Neutrophil (primary cell): ENCODE measurements around the gene SH3BP5.

Experiments used
- H3K27ac ChIP-seq: fragments of 200-600 bp; sonication (generic); 2 replicates; pipeline ENCODE4 v1.5.1; 2016; ENCODE audit warnings: mild to moderate bottlenecking, moderate library complexity
- H3K27me3 ChIP-seq: fragments of 200-600 bp; sonication (generic); 2 replicates; pipeline ENCODE4 v1.6.0; 2016; ENCODE audit warnings: mild to moderate bottlenecking
- H3K36me3 ChIP-seq: fragments of 200-600 bp; sonication (generic); 2 replicates; pipeline ENCODE4 v1.5.1; 2017
- H3K4me1 ChIP-seq, 2 experiments: fragments of 200-600 bp in 1 of 2; sonication (generic) in 1 of 2; 1 replicate in 1 of 2; 2 replicates in 1 of 2; pipeline versions ENCODE4 v1.5.1 to v1.6.1; 2013 to 2016; ENCODE audit warnings: low read depth in 1 of 2, low read length in 1 of 2, mild to moderate bottlenecking in 1 of 2, moderate library complexity in 1 of 2; ENCODE audit not compliant: control insufficient read depth in 1 of 2, insufficient read depth in 1 of 2
- H3K4me3 ChIP-seq, 2 experiments: fragments of 200-600 bp in 1 of 2; sonication (generic) in 1 of 2; 1 replicate in 1 of 2; 2 replicates in 1 of 2; pipeline ENCODE4 v1.5.1; 2013 to 2016; ENCODE audit warnings: low read depth in 1 of 2, low read length in 1 of 2, mild to moderate bottlenecking in 1 of 2, moderate library complexity in 1 of 2
- H3K9me3 ChIP-seq: fragments of 200-600 bp; sonication (generic); 2 replicates; pipeline ENCODE4 v1.5.1; 2016
- CTCF ChIP-seq: fragments of 200-600 bp; sonication (generic); IDR thresholded peaks from 2 replicates; pipeline ENCODE4 v1.5.1; 2016; ENCODE audit warnings: antibody characterized with exemption

The SH3BP5 gene

GRCh38 chr3:15331606-15332404 is 581 bp downstream of the SH3BP5 start:
- H3K27me3 ChIP-seq = no peaks in the 10 kb centered on the region
- no peak for TF ChIP-seq CTCF
- no peaks in the 10 kb centered on the region for H3K9me3 ChIP-seq
- peak overlapping the region; percentile 88 to 99 for H3K4me3 ChIP-seq
- H3K4me1 ChIP-seq = peaks cover 45 to 52% of the 10 kb centered on the region in 2 experiments
- H3K36me3 ChIP-seq = peaks cover 30% of the 10 kb centered on the region
- H3K27ac ChIP-seq = peak overlapping the region; percentile 93

- peak overlapping the region; percentile 93 for H3K27ac ChIP-seq
- peak overlapping the region; percentile 88 to 99 for H3K4me3 ChIP-seq
- H3K27me3 ChIP-seq = no peaks in the 10 kb centered on the region
- peaks cover 37% of the 10 kb centered on the region for H3K36me3 ChIP-seq
- H3K9me3 ChIP-seq = no peaks in the 10 kb centered on the region
- no peak for TF ChIP-seq CTCF
- peaks cover 45 to 52% of the 10 kb centered on the region in 2 experiments for H3K4me1 ChIP-seq
Observed at GRCh38 chr3:15331072-15331605, 1.2 kb downstream of the SH3BP5 start.

- peak overlapping the region; percentile 24 to 88 for H3K4me3 ChIP-seq
- H3K27ac ChIP-seq = peak overlapping the region; percentile 93
- peaks cover 43% of the 10 kb centered on the region for H3K36me3 ChIP-seq
- TF ChIP-seq CTCF = no peak
- H3K4me1 ChIP-seq = peaks cover 49 to 54% of the 10 kb centered on the region in 2 experiments
- H3K9me3 ChIP-seq = no peaks in the 10 kb centered on the region
- H3K27me3 ChIP-seq = no peaks in the 10 kb centered on the region
Observed at GRCh38 chr3:15330031-15330596, 2.3 kb downstream of the SH3BP5 start.

GRCh38 chr3:15329046-15330005 is 3.1 kb downstream of the SH3BP5 start:
- Histone ChIP-seq H3K27me3 (no peaks in the 10 kb centered on the region), H3K36me3 (peaks cover 43% of the 10 kb centered on the region), H3K4me1 (peaks cover 49 to 57% of the 10 kb centered on the region in 2 experiments), H3K27ac (peak overlapping the region; percentile 93), H3K9me3 (no peaks in the 10 kb centered on the region), H3K4me3 (no peak overlapping the region)
- TF ChIP-seq CTCF = no peak

GRCh38 chr3:15327941-15328340 is 4.4 kb downstream of the SH3BP5 start:
- Histone ChIP-seq H3K9me3 (no peaks in the 10 kb centered on the region), H3K27me3 (no peaks in the 10 kb centered on the region), H3K4me3 (no peak overlapping the region), H3K36me3 (peaks cover 43% of the 10 kb centered on the region), H3K4me1 (peaks cover 46 to 50% of the 10 kb centered on the region in 2 experiments), H3K27ac (no peak overlapping the region)
- no peak for TF ChIP-seq CTCF
